Adrenal gland (tissue), 5 donors: Measurements from ENCODE around the gene ATXN7L1.

Source experiments
- CTCF ChIP-seq, 6 experiments: fragments of 450-650 bp in 4 of 6; fragments of 200-600 bp in 2 of 6; sonication (generic) in 1 of 6; IDR thresholded peaks; 1 replicate in 5 of 6; 2 replicates in 1 of 6; pipeline versions ENCODE4 v1.5.1 to v1.8.0; 2016 to 2021; ENCODE audit warnings: antibody characterized with exemption in 6 of 6, mild to moderate bottlenecking in 2 of 6, moderate library complexity in 1 of 6
- POLR2A ChIP-seq, 2 donors: fragments of 450-650 bp; IDR thresholded peaks; one replicate each; pipeline ENCODE4 v1.6.1; 2017; ENCODE audit warnings: antibody characterized with exemption in 2 of 2, mild to moderate bottlenecking in 2 of 2, moderate library complexity in 1 of 2
- donor health status: DM: no; HTN: no; CAD: no.

- TF ChIP-seq CTCF (IDR thresholded peaks at IDR 0.05) (no peak), POLR2A (IDR thresholded peaks at IDR 0.05) (no peak)
Measured at GRCh38 chr7:105599551-105599950, 276.8 kb downstream of the ATXN7L1 start.
